ENCODE data around the gene BEX4.

Gene BEX4

GRCh38 chrX:103201041-103201440, 13.9 kb upstream of the BEX4 start:
- Histone ChIP-seq H3K27ac (ENCODE audit: poor library complexity, severe bottlenecking) (no peak overlapping the region), H3K27me3 (ENCODE audit: insufficient read depth, poor library complexity, severe bottlenecking) (no peaks in the 10 kb centered on the region), H3K9me3 (ENCODE audit: severe bottlenecking) (no peaks in the 10 kb centered on the region), H3K36me3 (ENCODE audit: low read depth) (no peaks in the 10 kb centered on the region), H3K4me3 (ENCODE audit: severe bottlenecking) (no peak overlapping the region), H3K4me1 (ENCODE audit: insufficient read depth, poor library complexity, severe bottlenecking) (no peaks in the 10 kb centered on the region)
- TF ChIP-seq, protein P1, sequence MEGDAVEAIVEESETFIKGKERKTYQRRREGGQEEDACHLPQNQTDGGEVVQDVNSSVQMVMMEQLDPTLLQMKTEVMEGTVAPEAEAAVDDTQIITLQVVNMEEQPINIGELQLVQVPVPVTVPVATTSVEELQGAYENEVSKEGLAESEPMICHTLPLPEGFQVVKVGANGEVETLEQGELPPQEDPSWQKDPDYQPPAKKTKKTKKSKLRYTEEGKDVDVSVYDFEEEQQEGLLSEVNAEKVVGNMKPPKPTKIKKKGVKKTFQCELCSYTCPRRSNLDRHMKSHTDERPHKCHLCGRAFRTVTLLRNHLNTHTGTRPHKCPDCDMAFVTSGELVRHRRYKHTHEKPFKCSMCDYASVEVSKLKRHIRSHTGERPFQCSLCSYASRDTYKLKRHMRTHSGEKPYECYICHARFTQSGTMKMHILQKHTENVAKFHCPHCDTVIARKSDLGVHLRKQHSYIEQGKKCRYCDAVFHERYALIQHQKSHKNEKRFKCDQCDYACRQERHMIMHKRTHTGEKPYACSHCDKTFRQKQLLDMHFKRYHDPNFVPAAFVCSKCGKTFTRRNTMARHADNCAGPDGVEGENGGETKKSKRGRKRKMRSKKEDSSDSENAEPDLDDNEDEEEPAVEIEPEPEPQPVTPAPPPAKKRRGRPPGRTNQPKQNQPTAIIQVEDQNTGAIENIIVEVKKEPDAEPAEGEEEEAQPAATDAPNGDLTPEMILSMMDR (IDR thresholded peaks at IDR 0.05; ENCODE audit: poor library complexity, severe bottlenecking): no peak
- ATAC-seq (ENCODE audit: low read depth): no peak
- DNase-seq (ENCODE audit: low spot score): no peak

DNA sequence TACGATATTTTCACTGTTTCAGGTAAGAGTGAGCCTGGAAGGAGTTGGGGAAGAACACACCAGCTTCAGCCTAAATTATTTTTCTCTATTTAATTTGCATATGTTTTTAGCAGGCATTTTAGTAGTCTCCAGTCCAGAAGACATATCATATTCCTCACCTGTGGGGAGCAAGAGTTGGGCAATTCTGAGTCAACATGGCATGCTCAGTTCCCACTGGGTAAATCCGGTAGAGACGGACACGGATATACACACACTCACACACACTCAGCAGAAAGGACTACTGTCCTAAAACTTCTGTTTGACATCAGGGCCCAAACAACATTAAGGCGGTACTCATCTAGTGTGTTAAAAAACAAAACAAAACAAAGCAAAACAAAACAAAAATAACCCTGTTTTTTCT, 4.9 kb upstream of the BEX4 start:
- DNase-seq (ENCODE audit: low spot score) (no peak), ATAC-seq (ENCODE audit: low read depth) (no peak)
- no peaks in the 10 kb centered on the region for H3K27me3 ChIP-seq (ENCODE audit: insufficient read depth, poor library complexity, severe bottlenecking)
- no peaks in the 10 kb centered on the region for H3K36me3 ChIP-seq (ENCODE audit: low read depth)
- TF ChIP-seq, protein P1 (IDR thresholded peaks at IDR 0.05; ENCODE audit: poor library complexity, severe bottlenecking): no peak
- H3K4me3 ChIP-seq (ENCODE audit: severe bottlenecking): no peak overlapping the region
- H3K27ac ChIP-seq (ENCODE audit: poor library complexity, severe bottlenecking): no peak overlapping the region
- H3K9me3 ChIP-seq (ENCODE audit: severe bottlenecking): no peaks in the 10 kb centered on the region
- no peaks in the 10 kb centered on the region for H3K4me1 ChIP-seq (ENCODE audit: insufficient read depth, poor library complexity, severe bottlenecking)

- peak; percentile 39; the same call in 2 of the 3 replicates for ATAC-seq (ENCODE audit: low read depth)
- TF ChIP-seq, protein P1 (IDR thresholded peaks at IDR 0.05; ENCODE audit: poor library complexity, severe bottlenecking): peak; percentile 60
These were observed 3.7 kb upstream of the BEX4 start for GRCh38 chrX:103211012-103211715.

GRCh38 chrX:103212749-103213457, 2.0 kb upstream of the BEX4 start:
- TF ChIP-seq, protein P1 (IDR thresholded peaks at IDR 0.05; ENCODE audit: poor library complexity, severe bottlenecking): no peak
- Histone ChIP-seq H3K4me1 (ENCODE audit: insufficient read depth, poor library complexity, severe bottlenecking) (no peaks in the 10 kb centered on the region), H3K4me3 (ENCODE audit: severe bottlenecking) (no peak overlapping the region), H3K9me3 (ENCODE audit: severe bottlenecking) (no peaks in the 10 kb centered on the region), H3K27ac (ENCODE audit: poor library complexity, severe bottlenecking) (no peak overlapping the region), H3K36me3 (ENCODE audit: low read depth) (peaks cover 6% of the 10 kb centered on the region; the same call in 1 of the 2 replicates), H3K27me3 (ENCODE audit: insufficient read depth, poor library complexity, severe bottlenecking) (no peaks in the 10 kb centered on the region)
- no peak for DNase-seq (ENCODE audit: low spot score)
- ATAC-seq (ENCODE audit: low read depth): no peak

More at GRCh38 chrX:103211012-103211715, 3.7 kb upstream of the BEX4 start:
- Histone ChIP-seq H3K36me3 (ENCODE audit: low read depth) (no peaks in the 10 kb centered on the region), H3K27me3 (ENCODE audit: insufficient read depth, poor library complexity, severe bottlenecking) (no peaks in the 10 kb centered on the region), H3K9me3 (ENCODE audit: severe bottlenecking) (no peaks in the 10 kb centered on the region), H3K4me1 (ENCODE audit: insufficient read depth, poor library complexity, severe bottlenecking) (no peaks in the 10 kb centered on the region), H3K4me3 (ENCODE audit: severe bottlenecking) (no peak overlapping the region), H3K27ac (ENCODE audit: poor library complexity, severe bottlenecking) (no peak overlapping the region)
- no peak for DNase-seq (ENCODE audit: low spot score)

Data from RWPE2 (cell line).